HG02884 (cell line): ENCODE data around the gene ZBTB6.
A peak's percentile ranks its signal among the peaks of the same experiment; 100 is the strongest.
"Not testable (repeated sequence)": the region's sequence is repeated elsewhere in the genome, so short reads cannot be mapped to it uniquely, and the experiment has no call there.

Experiments
- ATAC-seq: cut with Tn5 transposase; IDR thresholded peaks from one replicate; pipeline ENCODE4 v1.9.1; 2021; ENCODE audit warnings: mild to moderate bottlenecking, moderate library complexity; ENCODE audit not compliant: unreplicated experiment

ZBTB6 gene

DNA sequence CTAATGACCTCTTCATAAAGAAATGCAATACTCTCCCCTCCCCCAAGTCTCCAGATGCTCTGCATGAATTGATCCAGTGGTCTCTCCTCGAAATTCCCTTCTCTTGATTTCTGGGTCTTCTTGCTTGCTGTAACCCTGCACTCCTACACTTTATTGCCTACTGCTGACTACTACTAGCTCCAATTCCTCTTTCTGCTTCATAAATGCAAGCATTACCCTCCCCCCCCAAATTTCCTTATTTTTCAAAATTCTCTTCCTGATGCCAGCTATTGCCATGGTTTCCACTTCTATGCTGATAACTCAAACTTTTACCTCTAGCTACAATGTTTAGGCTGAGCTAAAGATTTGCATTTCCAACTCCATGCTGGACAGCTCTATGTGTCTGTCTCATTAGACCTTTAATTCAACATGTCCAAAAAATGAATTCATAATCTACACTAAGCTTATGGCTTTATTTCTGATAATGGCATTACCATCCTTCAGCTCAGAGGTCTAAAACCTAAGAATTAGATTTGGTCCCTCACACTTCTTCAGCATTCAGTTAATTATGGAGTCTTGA is 16.8 kb upstream of the ZBTB6 start:
- no peak for ATAC-seq

- no peak for ATAC-seq
Observed at GRCh38 chr9:122923947-122924346, 10.8 kb upstream of the ZBTB6 start.

DNA sequence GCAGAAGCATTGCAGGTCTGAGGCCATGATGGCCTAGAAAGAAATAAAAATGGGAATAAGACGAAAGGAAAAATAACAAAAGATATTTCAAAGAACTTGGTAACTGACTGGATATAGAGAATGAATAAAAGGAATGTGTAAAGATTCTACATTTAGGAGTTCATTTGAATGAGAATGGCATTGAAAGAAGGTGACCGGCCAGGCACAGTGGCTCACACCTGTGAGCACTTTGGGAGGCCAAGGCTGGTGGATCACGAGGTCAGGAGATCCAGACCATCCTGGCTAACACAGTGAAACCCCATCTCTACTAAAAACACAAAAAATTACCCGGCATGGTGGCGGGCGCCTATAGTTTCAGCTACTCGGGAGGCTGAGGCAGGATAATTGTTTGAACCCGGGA is 9.6 kb upstream of the ZBTB6 start:
- ATAC-seq = no peak

GRCh38 chr9:122918310-122918709 is 5.2 kb upstream of the ZBTB6 start:
- no peak for ATAC-seq

- ATAC-seq = no peak
Observed at GRCh38 chr9:122912671-122912963, 506 bp downstream of the ZBTB6 start.

- ATAC-seq = not testable (repeated sequence)
Observed at GRCh38 chr9:122906122-122906521, 7.0 kb downstream of the ZBTB6 start.

GRCh38 chr9:122904823-122905710 is 8.1 kb downstream of the ZBTB6 start, which contains the start of gene RC3H2:
Gene RC3H2 (minus strand): TSS chr9:122905359. CDS start chr9:122897509, 7,850 bp downstream.
- peak; percentile 74 for ATAC-seq

DNA sequence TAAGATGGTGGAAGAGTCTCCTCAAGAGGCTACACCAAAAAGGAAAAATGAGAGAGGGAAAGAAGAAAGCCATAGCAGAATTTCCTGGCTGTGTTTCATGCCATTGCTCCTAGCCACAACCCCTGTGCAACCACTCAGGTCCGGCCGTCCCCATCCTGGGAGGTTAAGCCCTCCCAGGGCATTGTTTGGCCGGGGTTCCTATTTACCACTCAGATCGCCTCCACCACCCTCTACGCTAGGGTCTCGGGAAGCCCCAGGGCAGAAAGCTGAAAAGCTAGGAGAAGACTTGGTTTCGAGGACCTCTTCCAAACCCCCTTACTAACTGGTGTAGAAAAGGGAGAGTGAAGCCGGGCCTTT is 8.7 kb downstream of the ZBTB6 start:
- peak; percentile 10 for ATAC-seq

DNA sequence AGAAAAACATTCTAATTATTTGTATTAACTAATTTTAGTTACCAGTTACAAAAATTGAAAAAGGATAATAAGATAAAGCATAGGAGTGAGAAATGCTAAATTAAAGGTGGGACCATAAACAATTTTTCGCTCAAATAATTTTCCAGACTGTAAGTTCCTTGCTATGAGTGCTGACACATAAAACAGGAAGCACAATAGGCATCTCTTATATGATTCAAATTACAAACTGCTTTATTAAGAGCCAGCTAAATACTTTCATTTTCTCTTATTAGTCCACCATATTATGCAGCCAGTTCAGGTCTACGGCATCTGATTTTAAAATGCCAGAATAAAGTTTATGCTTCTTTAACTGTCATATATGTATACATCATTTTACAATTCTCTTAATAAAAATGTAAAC is 12.3 kb downstream of the ZBTB6 start:
- ATAC-seq = no peak

DNA sequence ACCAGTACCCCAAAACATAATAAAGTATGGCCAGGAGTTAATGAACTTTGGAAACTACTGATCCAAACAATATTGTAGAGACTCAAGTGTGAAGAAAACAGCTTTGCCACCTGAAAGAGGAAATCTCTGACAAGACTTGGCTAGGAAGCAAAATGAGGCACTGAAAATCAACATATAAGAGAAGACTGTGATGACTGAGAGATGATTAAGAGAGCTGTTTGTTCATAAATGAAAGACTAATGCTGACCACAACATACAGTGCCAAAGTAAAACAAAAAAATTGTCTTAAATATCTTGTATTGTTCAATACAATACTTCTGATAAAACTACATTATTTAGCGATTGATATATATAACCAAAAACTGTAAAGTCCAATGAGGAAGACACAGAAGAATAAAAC is 15.2 kb downstream of the ZBTB6 start:
- no peak for ATAC-seq

DNA sequence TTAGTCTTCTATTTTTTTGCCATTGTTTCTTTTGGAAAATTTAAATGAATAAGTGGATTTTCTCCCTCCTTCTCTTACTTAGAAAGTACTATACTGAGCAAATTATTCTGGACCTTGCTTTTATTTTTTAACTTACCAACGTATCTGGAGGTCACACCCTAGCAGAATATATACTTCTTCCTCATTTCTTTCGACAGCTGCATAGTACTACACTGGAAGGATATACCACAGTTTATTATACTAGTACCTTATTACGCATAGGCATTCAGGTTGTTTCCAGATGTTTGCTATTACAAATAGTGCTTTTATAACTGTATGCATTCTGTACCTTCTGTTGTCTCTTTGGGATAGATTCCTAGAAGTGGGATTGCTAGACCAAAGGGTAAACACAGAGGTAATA is 24.6 kb downstream of the ZBTB6 start:
- no peak for ATAC-seq

DNA sequence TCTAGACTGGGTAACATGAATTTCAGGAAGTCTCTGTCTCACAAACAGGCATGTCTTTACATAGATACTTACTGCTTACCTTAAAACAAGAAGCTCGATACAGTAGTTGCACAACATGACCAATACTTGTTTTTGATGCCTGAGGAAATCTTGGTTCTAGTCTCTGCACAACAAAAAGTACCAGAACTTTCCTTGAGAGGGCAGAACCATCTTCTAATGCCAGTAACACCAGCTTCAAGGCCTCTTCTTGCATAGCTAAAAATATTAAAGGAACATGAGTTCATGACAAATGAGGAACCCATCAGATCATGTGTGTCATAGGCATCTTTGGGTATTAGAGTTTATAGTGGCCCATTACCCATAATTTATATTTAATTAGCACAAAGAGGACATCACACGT is 30.0 kb downstream of the ZBTB6 start:
- ATAC-seq = no peak

DNA sequence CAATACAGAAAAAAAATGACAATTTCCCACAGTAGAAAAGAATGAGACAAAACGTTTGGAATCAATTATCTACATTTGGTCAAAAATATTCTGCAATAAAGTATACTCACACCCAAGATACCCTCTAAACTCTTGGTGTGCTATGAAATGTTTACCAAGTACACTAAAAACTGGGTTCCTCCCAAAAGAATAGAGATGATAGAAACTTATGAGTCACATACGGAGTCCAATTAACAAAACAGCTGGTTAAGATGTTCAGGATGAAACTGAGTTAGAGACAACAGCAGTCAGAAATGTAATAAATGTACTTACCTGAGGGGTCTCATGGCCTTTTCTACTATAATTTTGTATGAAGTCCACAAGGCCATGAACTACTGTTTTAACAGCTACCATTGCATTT is 33.7 kb downstream of the ZBTB6 start:
- no peak for ATAC-seq

GRCh38 chr9:122875523-122875922 is 37.6 kb downstream of the ZBTB6 start:
- ATAC-seq = no peak

- ATAC-seq = not testable (repeated sequence)
Observed at GRCh38 chr9:122867276-122867675, 45.8 kb downstream of the ZBTB6 start.

DNA sequence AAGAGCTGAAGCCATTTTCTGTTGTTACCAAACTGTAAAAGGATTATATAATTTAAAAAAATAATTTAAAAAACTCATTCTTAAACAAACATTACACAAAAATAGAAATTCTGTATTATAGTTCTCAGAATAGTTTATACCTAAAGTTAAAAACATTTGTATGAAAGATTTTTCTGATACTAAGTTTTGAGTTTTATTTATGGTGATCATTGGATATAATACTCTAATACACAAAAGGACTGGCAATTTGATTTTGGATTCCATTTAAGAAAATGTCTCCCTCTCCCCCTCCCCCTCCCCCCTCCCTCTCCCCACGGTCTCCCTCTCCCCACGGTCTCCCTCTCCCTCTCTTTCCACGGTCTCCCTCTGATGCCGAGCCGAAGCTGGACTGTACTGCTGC is 47.0 kb downstream of the ZBTB6 start:
- no peak for ATAC-seq

DNA sequence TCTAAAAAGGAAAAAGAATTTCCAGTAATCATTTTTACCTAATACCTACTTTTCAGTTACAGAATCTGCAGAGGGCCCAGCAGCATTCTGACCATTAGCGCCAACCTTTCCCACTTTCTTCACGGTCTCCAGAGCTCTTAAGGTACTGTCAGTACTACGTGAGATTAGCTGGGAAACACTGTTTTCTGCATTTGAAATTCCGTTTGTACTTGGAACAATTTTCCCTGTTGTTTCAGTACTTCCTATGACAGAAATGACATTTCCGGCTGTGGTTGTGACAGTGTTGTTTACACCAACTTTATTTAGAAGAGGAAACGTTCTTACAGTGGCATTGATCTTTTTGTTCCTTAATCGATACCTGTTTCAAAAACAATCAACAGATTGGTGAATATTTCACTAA is 47.8 kb downstream of the ZBTB6 start:
- ATAC-seq = no peak

DNA sequence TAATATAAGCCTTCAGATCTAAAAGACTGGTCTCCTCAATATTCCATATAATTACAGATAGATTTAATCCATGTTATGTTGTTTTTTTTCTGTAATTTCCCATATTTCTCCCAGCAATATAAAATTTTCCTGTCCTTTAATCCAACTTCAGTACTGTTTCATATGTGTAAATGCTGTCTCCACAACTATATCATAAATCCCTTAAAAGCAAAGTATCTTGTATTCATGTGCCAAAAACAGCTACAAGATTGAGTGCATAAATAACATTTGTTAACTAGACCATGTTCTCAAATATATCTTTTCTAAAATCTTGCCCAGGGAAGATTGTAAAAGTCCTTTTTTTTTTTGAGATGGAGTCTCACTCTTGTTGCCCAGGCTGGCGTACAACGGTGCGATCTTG is 49.7 kb downstream of the ZBTB6 start:
- no peak for ATAC-seq

DNA sequence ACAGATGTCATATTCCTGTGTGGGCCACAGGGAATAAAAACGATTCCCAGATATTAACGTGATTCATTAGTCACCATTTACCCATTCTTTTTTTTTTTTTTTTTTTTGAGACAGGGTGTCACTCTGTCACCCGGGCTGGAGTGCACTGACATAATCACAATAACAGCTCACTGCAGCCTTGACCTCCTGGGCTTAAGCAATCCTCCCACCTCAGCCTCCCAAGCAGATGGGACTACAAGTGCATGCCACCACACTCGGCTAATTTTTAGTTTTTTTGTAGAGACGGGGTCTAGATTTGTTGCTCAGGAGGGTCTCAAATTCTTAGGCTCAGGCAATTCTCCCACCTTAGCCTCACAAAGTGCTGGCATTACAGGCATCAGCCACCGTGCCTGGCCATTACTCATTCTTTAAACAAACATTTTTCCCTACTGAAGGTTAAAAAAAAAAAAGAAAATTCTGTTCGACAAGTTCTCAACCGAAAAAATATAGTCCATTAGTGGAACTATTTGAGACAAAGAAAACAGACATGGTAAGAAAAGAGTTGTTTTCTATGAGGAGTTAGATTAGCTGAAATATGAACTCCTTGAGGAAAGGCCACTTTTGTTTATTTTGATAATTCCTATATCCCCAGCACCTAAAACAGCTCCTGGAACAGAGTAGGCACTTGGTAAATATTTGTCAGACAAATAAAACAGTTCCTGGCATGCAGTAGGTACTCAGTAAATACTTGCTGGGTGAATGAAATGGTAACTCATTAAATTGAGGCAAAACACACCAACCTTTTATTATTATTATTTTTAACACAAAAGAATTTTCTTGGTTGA is 52.6 kb downstream of the ZBTB6 start:
- no peak for ATAC-seq
